IPS-11a (cell line): Measurements from ENCODE around the gene SDR39U1.
A peak's percentile ranks its signal among the peaks of the same experiment; 100 is the strongest.
"Not testable (repeated sequence)": the region's sequence is repeated elsewhere in the genome, so short reads cannot be mapped to it uniquely, and the experiment has no call there.

Source experiments
- H3K4me3 ChIP-seq: one replicate; pipeline ENCODE4 v1.5.1; 2013; ENCODE audit warnings: low read depth, low read length, control low read depth

The SDR39U1 gene

GRCh38 chr14:24442240-24443052 is at the start of gene SDR39U1:
SDR39U1 (minus strand) TSS chr14:24442776; CDS start chr14:24442769, 7 bp downstream.
- H3K4me3 ChIP-seq = peak within 1 kb of the TSS; percentile 89

- H3K4me3 ChIP-seq = not testable (repeated sequence)
Measured at GRCh38 chr14:24491586-24492408, 49.2 kb upstream of the SDR39U1 start.

GRCh38 chr14:24483604-24484252 is 41.2 kb upstream of the SDR39U1 start:
- H3K4me3 ChIP-seq = no peak overlapping the region

- H3K4me3 ChIP-seq = not testable (repeated sequence)
Measured at GRCh38 chr14:24482699-24483303, 40.2 kb upstream of the SDR39U1 start.

GRCh38 chr14:24481622-24482324 is 39.2 kb upstream of the SDR39U1 start:
- no peak overlapping the region for H3K4me3 ChIP-seq

- not testable (repeated sequence) for H3K4me3 ChIP-seq
Measured at GRCh38 chr14:24479999-24480398, 37.4 kb upstream of the SDR39U1 start.

GRCh38 chr14:24475261-24475660 is 32.7 kb upstream of the SDR39U1 start:
- no peak overlapping the region for H3K4me3 ChIP-seq

GRCh38 chr14:24473211-24473610 is 30.6 kb upstream of the SDR39U1 start:
- H3K4me3 ChIP-seq = no peak overlapping the region

- H3K4me3 ChIP-seq = not testable (repeated sequence)
Measured at GRCh38 chr14:24470450-24470849, 27.9 kb upstream of the SDR39U1 start.

- no peak overlapping the region for H3K4me3 ChIP-seq
Measured at GRCh38 chr14:24465805-24466204, 23.2 kb upstream of the SDR39U1 start.

GRCh38 chr14:24465368-24465767 is 22.8 kb upstream of the SDR39U1 start:
- no peak overlapping the region for H3K4me3 ChIP-seq

- H3K4me3 ChIP-seq = no peak overlapping the region
Measured at GRCh38 chr14:24463884-24464785, 21.6 kb upstream of the SDR39U1 start.

- no peak overlapping the region for H3K4me3 ChIP-seq
Measured at GRCh38 chr14:24463017-24463883, 20.7 kb upstream of the SDR39U1 start.

GRCh38 chr14:24461336-24461735 is 18.8 kb upstream of the SDR39U1 start:
- H3K4me3 ChIP-seq = no peak overlapping the region

GRCh38 chr14:24459331-24459730 is 16.8 kb upstream of the SDR39U1 start:
- no peak overlapping the region for H3K4me3 ChIP-seq

- no peak overlapping the region for H3K4me3 ChIP-seq
Measured at GRCh38 chr14:24458736-24459135, 16.2 kb upstream of the SDR39U1 start.

- H3K4me3 ChIP-seq = no peak overlapping the region
Measured at GRCh38 chr14:24456980-24457379, 14.4 kb upstream of the SDR39U1 start.

GRCh38 chr14:24450828-24451227 is 8.3 kb upstream of the SDR39U1 start:
- not testable (repeated sequence) for H3K4me3 ChIP-seq
